Mesothelial cell of epicardium (in vitro differentiated cells): Measurements from ENCODE around the gene SLC25A22. TPM values are rescaled to one million over a fixed set of nuclear protein-coding genes. Genes with fewer than 3 reads are reported as not detected.

ENCODE experiments used
- DNase-seq, 2 experiments: peaks; one replicate each; pipeline ENCODE4 v3.0.0; 2021; ENCODE audit warnings: low spot score in 2 of 2; ENCODE audit not compliant: unreplicated experiment in 2 of 2
- H3K27ac Mint-ChIP-seq: 2 replicates; pipeline ENCODE4 v1.8.0; 2021; ENCODE audit warnings: mixed read lengths
- H3K27me3 Mint-ChIP-seq: 2 replicates; pipeline ENCODE4 v1.8.0; 2021; ENCODE audit warnings: low read depth, mixed read lengths
- H3K36me3 Mint-ChIP-seq: 2 replicates; pipeline ENCODE4 v1.8.0; 2021; ENCODE audit warnings: mixed read lengths
- H3K4me1 Mint-ChIP-seq: 2 replicates; pipeline ENCODE4 v1.8.0; 2021; ENCODE audit warnings: mixed read lengths
- H3K4me3 Mint-ChIP-seq: 2 replicates; pipeline ENCODE4 v1.8.0; 2021; ENCODE audit warnings: mild to moderate bottlenecking, moderate library complexity, mixed read lengths
- H3K9me3 Mint-ChIP-seq: 2 replicates; pipeline ENCODE4 v1.8.0; 2021; ENCODE audit warnings: mixed read lengths
- CTCF ChIP-seq: fragments of 200-600 bp; sonication (generic); IDR thresholded peaks from one replicate; pipeline ENCODE4 v1.5.0; 2021; ENCODE audit warnings: antibody characterized with exemption; ENCODE audit not compliant: unreplicated experiment
- total RNA-seq: library from RNA; stranded (reverse); gene quantifications from 3 replicates; pipeline ENCODE4 v1.2.1, GENCODE V29; 2021

Gene SLC25A22
- total RNA-seq, 1 donor from 2014 or later = 34.3 TPM

- TF ChIP-seq CTCF = no peak
- Mint-ChIP-seq H3K27ac (no peak overlapping the region), H3K4me3 (no peak overlapping the region), H3K9me3 (no peaks in the 10 kb centered on the region), H3K27me3 (no peaks in the 10 kb centered on the region), H3K4me1 (peaks cover 7% of the 10 kb centered on the region), H3K36me3 (peaks cover 14% of the 10 kb centered on the region)
- DNase-seq = peak in 1 of 2 experiments; percentile 17
These were observed 27.2 kb downstream of the SLC25A22 start for GRCh38 chr11:770642-771616.

GRCh38 chr11:769887-770641 lies 28.0 kb downstream of the SLC25A22 start:
- H3K36me3 Mint-ChIP-seq = peaks cover 14% of the 10 kb centered on the region
- H3K27ac Mint-ChIP-seq = no peak overlapping the region
- no peaks in the 10 kb centered on the region for H3K27me3 Mint-ChIP-seq
- no peaks in the 10 kb centered on the region for H3K9me3 Mint-ChIP-seq
- no peak for DNase-seq
- peaks cover 1% of the 10 kb centered on the region for H3K4me1 Mint-ChIP-seq
- TF ChIP-seq CTCF = no peak
- no peak overlapping the region for H3K4me3 Mint-ChIP-seq

- Mint-ChIP-seq H3K4me1 (no peaks in the 10 kb centered on the region), H3K9me3 (no peaks in the 10 kb centered on the region), H3K27me3 (no peaks in the 10 kb centered on the region), H3K36me3 (peaks cover 20% of the 10 kb centered on the region), H3K4me3 (no peak overlapping the region), H3K27ac (no peak overlapping the region)
- no peak for DNase-seq
- TF ChIP-seq CTCF = no peak
These were observed 30.8 kb downstream of the SLC25A22 start for GRCh38 chr11:767238-767637.

GRCh38 chr11:766936-767210 lies 31.2 kb downstream of the SLC25A22 start:
- no peaks in the 10 kb centered on the region for H3K9me3 Mint-ChIP-seq
- no peaks in the 10 kb centered on the region for H3K27me3 Mint-ChIP-seq
- no peak for DNase-seq
- peaks cover 21% of the 10 kb centered on the region for H3K36me3 Mint-ChIP-seq
- H3K4me1 Mint-ChIP-seq = no peaks in the 10 kb centered on the region
- no peak overlapping the region for H3K4me3 Mint-ChIP-seq
- no peak for TF ChIP-seq CTCF
- H3K27ac Mint-ChIP-seq = no peak overlapping the region

GRCh38 chr11:766106-766935 lies 31.8 kb downstream of the SLC25A22 start:
- Mint-ChIP-seq H3K27ac (no peak overlapping the region), H3K4me1 (no peaks in the 10 kb centered on the region), H3K9me3 (no peaks in the 10 kb centered on the region), H3K36me3 (peaks cover 21% of the 10 kb centered on the region), H3K27me3 (no peaks in the 10 kb centered on the region), H3K4me3 (no peak overlapping the region)
- no peak for TF ChIP-seq CTCF
- no peak for DNase-seq
